ENCODE data around the gene KRT73.

- no peak for TF ChIP-seq CTCF (IDR thresholded peaks at IDR 0.05)
- TF ChIP-seq POLR2A (IDR thresholded peaks at IDR 0.05): no peak
Measured at GRCh38 chr12:52661668-52662067, 43.3 kb upstream of the KRT73 start.
